Measurements from ENCODE around the gene GPR12. TPM values are rescaled to one million over a fixed set of nuclear protein-coding genes. Genes with fewer than 3 reads are reported as not detected.

GPR12 gene
- total and polyA plus RNA-seq, 2 donors (not counting 1 experiment from before 2014, with no cell fraction given): not detected

DNA sequence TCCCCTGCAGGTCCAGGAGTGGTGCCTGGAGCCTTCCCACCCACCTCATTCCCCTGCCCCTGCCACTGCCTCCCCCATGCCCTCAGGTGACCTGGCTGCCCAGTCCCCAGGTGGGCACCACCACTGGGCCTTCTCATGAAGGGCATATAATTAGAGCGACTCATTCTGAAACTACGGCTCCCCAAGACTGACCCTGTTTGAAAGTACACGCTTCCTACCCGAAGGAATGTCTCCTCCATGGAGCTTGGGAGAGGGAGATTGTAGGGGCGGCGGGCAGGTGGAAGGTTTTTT, 52.6 kb downstream of the GPR12 start:
- WGBS (ENCODE audit: insufficient coverage): 100% methylated on average over 2 of the region's 6 CpGs

GRCh38 chr13:26707122-26708006, 53.2 kb downstream of the GPR12 start:
- ATAC-seq (ENCODE audit: low read depth) (no peak), DNase-seq (peak; percentile 47)
- ChIA-PET CTCF (interaction anchor here (1.2 to 4.3 kb wide), 6 partner anchors 11 to 223 kb away, joined by 4 to 13 read pairs (median 6); no protein-coding TSS in a partner anchor), POLR2A (no interaction called here)
- H3K4me2 ChIP-seq (replicated peaks; ENCODE audit: low read depth, low read length, poor library complexity, severe bottlenecking): no peak overlapping the region
- no peaks in the 10 kb centered on the region for H4K20me1 ChIP-seq (ENCODE audit: control insufficient read depth, insufficient read depth, low read length, poor library complexity, severe bottlenecking)
- 50% methylated on average over 10 of the region's 13 CpGs for WGBS (ENCODE audit: insufficient coverage)
- TF ChIP-seq, protein P1, sequence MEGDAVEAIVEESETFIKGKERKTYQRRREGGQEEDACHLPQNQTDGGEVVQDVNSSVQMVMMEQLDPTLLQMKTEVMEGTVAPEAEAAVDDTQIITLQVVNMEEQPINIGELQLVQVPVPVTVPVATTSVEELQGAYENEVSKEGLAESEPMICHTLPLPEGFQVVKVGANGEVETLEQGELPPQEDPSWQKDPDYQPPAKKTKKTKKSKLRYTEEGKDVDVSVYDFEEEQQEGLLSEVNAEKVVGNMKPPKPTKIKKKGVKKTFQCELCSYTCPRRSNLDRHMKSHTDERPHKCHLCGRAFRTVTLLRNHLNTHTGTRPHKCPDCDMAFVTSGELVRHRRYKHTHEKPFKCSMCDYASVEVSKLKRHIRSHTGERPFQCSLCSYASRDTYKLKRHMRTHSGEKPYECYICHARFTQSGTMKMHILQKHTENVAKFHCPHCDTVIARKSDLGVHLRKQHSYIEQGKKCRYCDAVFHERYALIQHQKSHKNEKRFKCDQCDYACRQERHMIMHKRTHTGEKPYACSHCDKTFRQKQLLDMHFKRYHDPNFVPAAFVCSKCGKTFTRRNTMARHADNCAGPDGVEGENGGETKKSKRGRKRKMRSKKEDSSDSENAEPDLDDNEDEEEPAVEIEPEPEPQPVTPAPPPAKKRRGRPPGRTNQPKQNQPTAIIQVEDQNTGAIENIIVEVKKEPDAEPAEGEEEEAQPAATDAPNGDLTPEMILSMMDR (IDR thresholded peaks at IDR 0.05): peak; percentile 55
- TF ChIP-seq EZH2 (IDR thresholded peaks at IDR 0.05; ENCODE audit: borderline replicate concordance, insufficient read depth, low read depth, low read length, poor library complexity, severe bottlenecking): no peak
- no peak overlapping the region for H3K9ac ChIP-seq (ENCODE audit: low read length)
- no peak overlapping the region for H3K4me3 Mint-ChIP-seq
- H3K4me3 ChIP-seq (ENCODE audit: control extremely low read depth in 1 of 5, extremely low read depth in 1 of 5, insufficient read depth in 1 of 5, low read depth in 2 of 5, low read length in 4 of 5): no peak overlapping the region
- H3K27ac ChIP-seq (ENCODE audit: low read length in 2 of 2): no peak overlapping the region
- H3K79me2 ChIP-seq (ENCODE audit: control insufficient read depth, insufficient read depth, low read length): no peaks in the 10 kb centered on the region
- H3K27me3 Mint-ChIP-seq: peaks cover 16% of the 10 kb centered on the region
- H2AFZ ChIP-seq (ENCODE audit: insufficient read depth, low read depth, low read length, poor library complexity, severe bottlenecking): no peak overlapping the region
- no peak overlapping the region for H3K27ac Mint-ChIP-seq
- no peaks in the 10 kb centered on the region for H3K4me1 Mint-ChIP-seq
- H3K9me3 Mint-ChIP-seq (ENCODE audit: insufficient read depth): no peaks in the 10 kb centered on the region
- intact Hi-C loops (cut with micrococcal nuclease): no loop called here
- H3K9me3 ChIP-seq (ENCODE audit: control extremely low read depth in 1 of 3, control insufficient read depth in 2 of 3, insufficient read depth in 1 of 3, low read length in 2 of 3): no peaks in the 10 kb centered on the region
- peaks cover 0 to 3% (median 0%) of the 10 kb centered on the region in 4 experiments for H3K27me3 ChIP-seq (replicated peaks in 1 of 4; ENCODE audit: control extremely low read depth in 1 of 4, control insufficient read depth in 3 of 4, insufficient read depth in 4 of 4, low read length in 3 of 4)
- no peaks in the 10 kb centered on the region for H3K4me1 ChIP-seq (ENCODE audit: control insufficient read depth in 2 of 2, insufficient read depth in 2 of 2, low read length in 2 of 2)
- no peaks in the 10 kb centered on the region for H3K36me3 ChIP-seq (replicated peaks in 1 of 2; ENCODE audit: control extremely low read depth in 1 of 2, control insufficient read depth in 1 of 2, extremely low read depth in 1 of 2, insufficient read depth in 2 of 2, low read length in 1 of 2)

More for the DNA sequence above, 52.6 kb downstream of the GPR12 start:
- Mint-ChIP-seq H3K9me3 (ENCODE audit: insufficient read depth) (no peaks in the 10 kb centered on the region), H3K27ac (no peak overlapping the region), H3K4me3 (no peak overlapping the region), H3K27me3 (peaks cover 16% of the 10 kb centered on the region), H3K4me1 (no peaks in the 10 kb centered on the region)
- Histone ChIP-seq H3K27ac (ENCODE audit: low read length in 2 of 2) (no peak overlapping the region), H3K36me3 (replicated peaks in 1 of 2; ENCODE audit: control extremely low read depth in 1 of 2, control insufficient read depth in 1 of 2, extremely low read depth in 1 of 2, insufficient read depth in 2 of 2, low read length in 1 of 2) (no peaks in the 10 kb centered on the region), H3K9me3 (ENCODE audit: control extremely low read depth in 1 of 3, control insufficient read depth in 2 of 3, insufficient read depth in 1 of 3, low read length in 2 of 3) (no peaks in the 10 kb centered on the region), H3K79me2 (ENCODE audit: control insufficient read depth, insufficient read depth, low read length) (no peaks in the 10 kb centered on the region), H3K4me3 (ENCODE audit: control extremely low read depth in 1 of 5, extremely low read depth in 1 of 5, insufficient read depth in 1 of 5, low read depth in 2 of 5, low read length in 4 of 5) (no peak overlapping the region), H3K4me1 (ENCODE audit: control insufficient read depth in 2 of 2, insufficient read depth in 2 of 2, low read length in 2 of 2) (no peaks in the 10 kb centered on the region), H2AFZ (ENCODE audit: insufficient read depth, low read depth, low read length, poor library complexity, severe bottlenecking) (no peak overlapping the region), H3K4me2 (replicated peaks; ENCODE audit: low read depth, low read length, poor library complexity, severe bottlenecking) (no peak overlapping the region), H3K27me3 (replicated peaks in 1 of 4; ENCODE audit: control extremely low read depth in 1 of 4, control insufficient read depth in 3 of 4, insufficient read depth in 4 of 4, low read length in 3 of 4) (peaks cover 0 to 3% (median 0%) of the 10 kb centered on the region in 4 experiments), H4K20me1 (ENCODE audit: control insufficient read depth, insufficient read depth, low read length, poor library complexity, severe bottlenecking) (no peaks in the 10 kb centered on the region), H3K9ac (ENCODE audit: low read length) (no peak overlapping the region)
- ChIA-PET CTCF (interaction anchor here (0.9 to 4.3 kb wide), 5 partner anchors 12 to 223 kb away, joined by 3 to 13 read pairs (median 5); no protein-coding TSS in a partner anchor), POLR2A (no interaction called here)
- DNase-seq (no peak), ATAC-seq (ENCODE audit: low read depth) (no peak)
- no peak for TF ChIP-seq EZH2 (IDR thresholded peaks at IDR 0.05; ENCODE audit: borderline replicate concordance, insufficient read depth, low read depth, low read length, poor library complexity, severe bottlenecking)
- TF ChIP-seq, protein P1 (IDR thresholded peaks at IDR 0.05): no peak
- intact Hi-C loops (cut with micrococcal nuclease): no loop called here
